Measurements from ENCODE around the gene SLU7. TPM values are rescaled to one million over a fixed set of nuclear protein-coding genes. Genes with fewer than 3 reads are reported as not detected.
A peak's percentile ranks its signal among the peaks of the same experiment; 100 is the strongest.

The SLU7 gene
- total RNA-seq, 1 experiment from 2014 or later = 75.3 TPM

DNA sequence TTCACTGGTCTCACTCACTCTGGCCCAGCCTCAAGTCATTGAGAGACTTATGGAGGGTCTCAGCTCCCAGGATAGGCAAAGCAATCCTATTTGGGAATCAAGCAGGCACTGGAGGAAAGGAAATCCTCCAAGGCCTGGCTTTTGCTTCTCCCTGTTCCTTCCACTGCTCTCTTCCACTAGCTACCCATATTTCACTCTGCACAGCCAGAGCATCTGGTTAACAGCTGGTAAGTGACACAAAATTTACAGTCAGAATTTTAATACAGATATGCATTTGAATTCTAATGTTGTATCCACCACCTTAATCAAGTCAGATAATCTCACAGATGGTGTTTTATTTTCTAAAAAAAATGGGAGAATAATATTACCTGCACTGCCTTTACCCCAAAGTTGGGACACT, 47.6 kb downstream of the SLU7 start:
- Histone ChIP-seq H3K9me3 (ENCODE audit: insufficient read depth, low read depth) (no peaks in the 10 kb centered on the region), H2AFZ (no peak overlapping the region), H3K79me2 (ENCODE audit: low read depth) (no peaks in the 10 kb centered on the region), H3K4me3 (no peak overlapping the region), H3K4me2 (no peak overlapping the region), H4K20me1 (ENCODE audit: insufficient read depth) (peaks cover 3% of the 10 kb centered on the region; the same call in 1 of the 2 replicates), H3K36me3 (ENCODE audit: low read depth) (no peaks in the 10 kb centered on the region), H3F3A (ENCODE audit: insufficient read depth, low read depth) (no peaks in the 10 kb centered on the region; the same call in 1 of the 2 replicates), H3K27me3 (ENCODE audit: insufficient read depth, low read depth) (peaks cover 64% of the 10 kb centered on the region), H3K27ac (no peak overlapping the region), H3K9me2 (ENCODE audit: insufficient read depth) (no peaks in the 10 kb centered on the region), H3K4me1 (replicated peaks; ENCODE audit: insufficient read depth) (0 out of 2 replicates have a peak, but pooled peaks cover 5% of the 10 kb centered on the region)
- DNase-seq = no peak
- intact Hi-C loops (cut with micrococcal nuclease; ENCODE audit: unreplicated experiment) = no loop called here
- ChIA-PET CTCF (no interaction called here), POLR2A (ENCODE audit: unreplicated experiment) (no interaction called here)
- TF ChIP-seq EZH2 (IDR thresholded peaks at IDR 0.05; ENCODE audit: low read depth) = no peak
- TF ChIP-seq, protein P1, sequence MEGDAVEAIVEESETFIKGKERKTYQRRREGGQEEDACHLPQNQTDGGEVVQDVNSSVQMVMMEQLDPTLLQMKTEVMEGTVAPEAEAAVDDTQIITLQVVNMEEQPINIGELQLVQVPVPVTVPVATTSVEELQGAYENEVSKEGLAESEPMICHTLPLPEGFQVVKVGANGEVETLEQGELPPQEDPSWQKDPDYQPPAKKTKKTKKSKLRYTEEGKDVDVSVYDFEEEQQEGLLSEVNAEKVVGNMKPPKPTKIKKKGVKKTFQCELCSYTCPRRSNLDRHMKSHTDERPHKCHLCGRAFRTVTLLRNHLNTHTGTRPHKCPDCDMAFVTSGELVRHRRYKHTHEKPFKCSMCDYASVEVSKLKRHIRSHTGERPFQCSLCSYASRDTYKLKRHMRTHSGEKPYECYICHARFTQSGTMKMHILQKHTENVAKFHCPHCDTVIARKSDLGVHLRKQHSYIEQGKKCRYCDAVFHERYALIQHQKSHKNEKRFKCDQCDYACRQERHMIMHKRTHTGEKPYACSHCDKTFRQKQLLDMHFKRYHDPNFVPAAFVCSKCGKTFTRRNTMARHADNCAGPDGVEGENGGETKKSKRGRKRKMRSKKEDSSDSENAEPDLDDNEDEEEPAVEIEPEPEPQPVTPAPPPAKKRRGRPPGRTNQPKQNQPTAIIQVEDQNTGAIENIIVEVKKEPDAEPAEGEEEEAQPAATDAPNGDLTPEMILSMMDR (conservative IDR thresholded peaks at IDR 0.05) = no peak
- BruUV-seq (replicated peaks) = no TSS peak

DNA sequence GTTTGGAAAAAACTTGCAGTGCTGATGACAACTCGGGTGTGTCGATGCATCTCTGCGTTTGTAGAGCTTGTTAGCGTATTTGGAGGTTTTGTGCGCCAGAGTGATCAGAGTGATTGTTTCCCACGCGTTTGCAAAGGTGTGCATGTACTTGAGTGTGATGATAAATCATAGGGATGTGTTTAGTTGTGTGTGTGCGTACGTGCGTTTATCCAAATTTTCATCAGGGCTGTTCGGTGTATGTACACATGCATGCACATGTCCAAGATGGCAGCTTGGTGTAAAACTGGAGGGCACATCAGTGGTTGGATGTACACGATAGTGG, 48.2 kb downstream of the SLU7 start:
- no TSS peak for BruUV-seq (replicated peaks)
- POLR2A ChIA-PET (ENCODE audit: unreplicated experiment) = no interaction called here
- peak overlapping the region; percentile 59; the same call in 1 of the 2 replicates for H3K4me3 ChIP-seq
- H3K36me3 ChIP-seq (ENCODE audit: low read depth) = no peaks in the 10 kb centered on the region
- H3K9me3 ChIP-seq (ENCODE audit: insufficient read depth, low read depth) = no peaks in the 10 kb centered on the region
- CTCF ChIA-PET = interaction anchor here (0.5 kb wide), 1 partner anchor 173 kb away, joined by 3 read pairs; no protein-coding TSS in a partner anchor
- H2AFZ ChIP-seq = no peak overlapping the region
- H3K4me1 ChIP-seq (replicated peaks; ENCODE audit: insufficient read depth) = 0 out of 2 replicates have a peak, but pooled peaks cover 5% of the 10 kb centered on the region
- intact Hi-C loops (cut with micrococcal nuclease; ENCODE audit: unreplicated experiment) = no loop called here
- no peak for DNase-seq
- TF ChIP-seq EZH2 (IDR thresholded peaks at IDR 0.05; ENCODE audit: low read depth) = peak; percentile 17; the same call in 1 of the 2 replicates
- TF ChIP-seq, protein P1 (conservative IDR thresholded peaks at IDR 0.05) = no peak
- H3K27ac ChIP-seq = no peak overlapping the region
- peak overlapping the region; percentile 87 for H3K4me2 ChIP-seq
- H4K20me1 ChIP-seq (ENCODE audit: insufficient read depth) = peaks cover 3% of the 10 kb centered on the region; the same call in 1 of the 2 replicates
- no peaks in the 10 kb centered on the region for H3K79me2 ChIP-seq (ENCODE audit: low read depth)
- no peaks in the 10 kb centered on the region for H3K9me2 ChIP-seq (ENCODE audit: insufficient read depth)
- peaks cover 58% of the 10 kb centered on the region for H3K27me3 ChIP-seq (ENCODE audit: insufficient read depth, low read depth)
- H3F3A ChIP-seq (ENCODE audit: insufficient read depth, low read depth) = no peaks in the 10 kb centered on the region; the same call in 1 of the 2 replicates

DNA sequence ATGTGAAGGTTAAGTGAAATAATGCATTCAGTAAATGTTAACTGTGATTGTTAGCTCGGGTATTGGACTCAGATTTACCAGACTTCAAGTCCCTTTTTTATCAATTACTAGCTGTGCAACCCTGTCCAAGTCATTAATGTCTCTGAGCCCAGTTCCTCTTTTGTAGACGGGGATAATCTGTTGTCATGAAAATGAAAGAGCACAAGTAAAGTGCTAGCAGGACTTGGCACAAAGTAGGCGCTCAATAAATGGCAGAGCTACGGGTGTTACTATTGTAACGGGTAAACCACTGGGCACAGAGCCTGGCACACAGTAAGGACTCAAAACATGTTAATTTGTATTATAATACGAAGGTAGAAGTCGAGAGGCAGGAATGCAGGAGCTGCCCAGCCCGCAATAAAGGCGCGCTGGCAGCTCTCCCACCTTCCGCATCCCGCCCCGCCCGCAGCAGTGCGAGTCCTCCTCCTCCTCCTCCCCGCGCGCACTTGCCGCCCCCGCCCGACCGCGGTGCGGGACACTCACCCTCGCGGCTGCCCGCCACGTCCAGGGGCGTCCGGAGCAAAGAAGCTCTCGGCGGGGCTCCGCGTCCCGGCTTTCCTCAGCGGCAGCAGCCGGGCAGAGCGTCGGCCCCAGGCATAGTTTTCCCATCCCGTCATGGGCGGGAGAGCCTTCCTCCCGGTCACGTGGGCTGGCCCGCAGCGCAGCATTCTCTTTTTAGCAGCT, 48.7 kb downstream of the SLU7 start, which contains the start of gene C1QTNF2:
C1QTNF2 (minus strand) TSS at position 637 of the 723 bp plus-strand sequence. CDS start 15,615 bp downstream, outside the sequence.
- TF ChIP-seq, protein P1 (conservative IDR thresholded peaks at IDR 0.05) = no peak
- peak; percentile 83 for TF ChIP-seq EZH2 (IDR thresholded peaks at IDR 0.05; ENCODE audit: low read depth)
- no peaks in the 10 kb centered on the region; the same call in 1 of the 2 replicates for H3F3A ChIP-seq (ENCODE audit: insufficient read depth, low read depth)
- peaks cover 58% of the 10 kb centered on the region for H3K27me3 ChIP-seq (ENCODE audit: insufficient read depth, low read depth)
- BruUV-seq (replicated peaks) = no TSS peak
- no peaks in the 10 kb centered on the region for H3K79me2 ChIP-seq (ENCODE audit: low read depth)
- intact Hi-C loops (cut with micrococcal nuclease; ENCODE audit: unreplicated experiment) = no loop called here
- peaks cover 3% of the 10 kb centered on the region; the same call in 1 of the 2 replicates for H4K20me1 ChIP-seq (ENCODE audit: insufficient read depth)
- H3K4me1 ChIP-seq (replicated peaks; ENCODE audit: insufficient read depth) = 0 out of 2 replicates have a peak, but pooled peaks cover 5% of the 10 kb centered on the region
- no peaks in the 10 kb centered on the region for H3K36me3 ChIP-seq (ENCODE audit: low read depth)
- H3K9me3 ChIP-seq (ENCODE audit: insufficient read depth, low read depth) = no peaks in the 10 kb centered on the region
- peak within 1 kb of the TSS; percentile 87 for H3K4me2 ChIP-seq
- no peak within 1 kb of the TSS for H3K27ac ChIP-seq
- no peaks in the 10 kb centered on the region for H3K9me2 ChIP-seq (ENCODE audit: insufficient read depth)
- peak within 1 kb of the TSS; percentile 59 for H3K4me3 ChIP-seq
- CTCF ChIA-PET = interaction anchor here (0.5 kb wide), 1 partner anchor 172 kb away, joined by 3 read pairs; no protein-coding TSS in a partner anchor
- H2AFZ ChIP-seq = peak within 1 kb of the TSS; percentile 81
- DNase-seq = peak in 1 of 2 experiments; percentile 50
- POLR2A ChIA-PET (ENCODE audit: unreplicated experiment) = no interaction called here

Data from PC-9 (cell line).